ENCODE measurements around the gene LAMA1.

The LAMA1 gene

GRCh38 chr18:6979954-6980353 lies 137.6 kb downstream of the LAMA1 start:
- no peak for DNase-seq

GRCh38 chr18:6976935-6977334 lies 140.7 kb downstream of the LAMA1 start:
- DNase-seq: no peak

- no peak for DNase-seq
Measured at GRCh38 chr18:6975084-6975483, 142.5 kb downstream of the LAMA1 start.

- DNase-seq: no peak
Measured at GRCh38 chr18:6971823-6972478, 145.6 kb downstream of the LAMA1 start.

GRCh38 chr18:6963452-6964097 lies 154.0 kb downstream of the LAMA1 start:
- no peak for DNase-seq

- DNase-seq: no peak
Measured at GRCh38 chr18:6962571-6963451, 154.8 kb downstream of the LAMA1 start.

GRCh38 chr18:6961331-6961730 lies 156.3 kb downstream of the LAMA1 start:
- DNase-seq: no peak

- DNase-seq: no peak
Measured at GRCh38 chr18:6960656-6961055, 156.9 kb downstream of the LAMA1 start.

- DNase-seq: no peak
Measured at GRCh38 chr18:6960124-6960523, 157.5 kb downstream of the LAMA1 start.

GRCh38 chr18:6959110-6959509 lies 158.5 kb downstream of the LAMA1 start:
- no peak for DNase-seq

GRCh38 chr18:6956999-6957398 lies 160.6 kb downstream of the LAMA1 start:
- no peak for DNase-seq

GRCh38 chr18:6956495-6956894 lies 161.1 kb downstream of the LAMA1 start:
- DNase-seq: no peak

- DNase-seq: no peak
Measured at GRCh38 chr18:6955304-6955703, 162.3 kb downstream of the LAMA1 start.

- DNase-seq: no peak
Measured at GRCh38 chr18:6954501-6954900, 163.1 kb downstream of the LAMA1 start.

- DNase-seq: no peak
Measured at GRCh38 chr18:6951336-6952090, 166.1 kb downstream of the LAMA1 start.

- DNase-seq: no peak
Measured at GRCh38 chr18:6950641-6951040, 167.0 kb downstream of the LAMA1 start.

- DNase-seq: no peak
Measured at GRCh38 chr18:6949800-6950586, 167.6 kb downstream of the LAMA1 start.

GRCh38 chr18:6948281-6949055 lies 169.1 kb downstream of the LAMA1 start:
- no peak for DNase-seq

- no peak for DNase-seq
Measured at GRCh38 chr18:6947338-6948030, 170.1 kb downstream of the LAMA1 start.

GRCh38 chr18:6943143-6943542 lies 174.5 kb downstream of the LAMA1 start:
- no peak for DNase-seq

GRCh38 chr18:6942742-6943141 lies 174.9 kb downstream of the LAMA1 start:
- no peak for DNase-seq

Measured in CD4-positive, alpha-beta T cell treated with Interleukin-4 for 1 hour (primary cell).